Effector memory CD4-positive, alpha-beta T cell (primary cell): Measurements from ENCODE around the gene C11orf86.

Experiments
- DNase-seq, 3 donors: peaks; one replicate each; pipeline ENCODE4 v3.0.0-alpha.2; 2020
- H3K27ac ChIP-seq: 2 replicates; pipeline ENCODE4 v1.7.0; 2013; ENCODE audit warnings: mild to moderate bottlenecking, low read length, moderate library complexity; ENCODE audit not compliant: insufficient read depth, poor library complexity, severe bottlenecking
- H3K27me3 ChIP-seq: replicated peaks from 2 replicates; pipeline ENCODE4 v1.7.0; 2013; ENCODE audit warnings: mild to moderate bottlenecking, low read length; ENCODE audit not compliant: insufficient read depth, control insufficient read depth, poor library complexity, severe bottlenecking
- H3K36me3 ChIP-seq: 2 replicates; pipeline ENCODE4 v1.7.0; 2013; ENCODE audit warnings: mild to moderate bottlenecking, low read length, moderate library complexity; ENCODE audit not compliant: control insufficient read depth, insufficient read depth
- H3K4me1 ChIP-seq: 2 replicates; pipeline ENCODE4 v1.7.0; 2013; ENCODE audit warnings: low read length, mild to moderate bottlenecking; ENCODE audit not compliant: control insufficient read depth, insufficient read depth, poor library complexity, severe bottlenecking
- H3K4me3 ChIP-seq: 2 replicates; pipeline ENCODE4 v1.7.0; 2013; ENCODE audit warnings: low read length, low read depth, mild to moderate bottlenecking; ENCODE audit not compliant: insufficient read depth, poor library complexity, severe bottlenecking
- H3K9me3 ChIP-seq: 2 replicates; pipeline ENCODE4 v1.7.0; 2013; ENCODE audit warnings: mild to moderate bottlenecking, low read length, moderate library complexity; ENCODE audit not compliant: control insufficient read depth

C11orf86 gene

GRCh38 chr11:66964495-66964894, 10.6 kb upstream of the C11orf86 start:
- no peak for DNase-seq
- H3K27ac ChIP-seq, result no peak overlapping the region

GRCh38 chr11:66966351-66966750, 8.8 kb upstream of the C11orf86 start:
- H3K9me3 ChIP-seq, result no peaks in the 10 kb centered on the region
- H3K4me1 ChIP-seq, result no peaks in the 10 kb centered on the region
- no peak overlapping the region for H3K27ac ChIP-seq
- no peaks in the 10 kb centered on the region for H3K27me3 ChIP-seq
- no peak for DNase-seq
- H3K36me3 ChIP-seq, result no peaks in the 10 kb centered on the region
- H3K4me3 ChIP-seq, result no peak overlapping the region

More at GRCh38 chr11:66964495-66964894, 10.6 kb upstream of the C11orf86 start:
- H3K9me3 ChIP-seq, result no peaks in the 10 kb centered on the region
- H3K4me1 ChIP-seq, result no peaks in the 10 kb centered on the region
- no peaks in the 10 kb centered on the region for H3K27me3 ChIP-seq
- no peak overlapping the region for H3K4me3 ChIP-seq
- no peaks in the 10 kb centered on the region for H3K36me3 ChIP-seq

- H3K27ac ChIP-seq, result no peak overlapping the region
- no peak for DNase-seq
- H3K27me3 ChIP-seq, result no peaks in the 10 kb centered on the region
- no peaks in the 10 kb centered on the region for H3K4me1 ChIP-seq
- no peaks in the 10 kb centered on the region for H3K36me3 ChIP-seq
- no peaks in the 10 kb centered on the region for H3K9me3 ChIP-seq
- no peak overlapping the region for H3K4me3 ChIP-seq
These were observed 7.3 kb upstream of the C11orf86 start for GRCh38 chr11:66967670-66968425.

GRCh38 chr11:66969584-66970225, 5.4 kb upstream of the C11orf86 start:
- H3K9me3 ChIP-seq, result no peaks in the 10 kb centered on the region
- H3K4me1 ChIP-seq, result no peaks in the 10 kb centered on the region
- H3K36me3 ChIP-seq, result no peaks in the 10 kb centered on the region
- DNase-seq, result no peak
- H3K27ac ChIP-seq, result no peak overlapping the region
- H3K27me3 ChIP-seq, result no peaks in the 10 kb centered on the region
- no peak overlapping the region for H3K4me3 ChIP-seq

GRCh38 chr11:66970371-66970806, 4.7 kb upstream of the C11orf86 start:
- H3K36me3 ChIP-seq, result no peaks in the 10 kb centered on the region
- no peak for DNase-seq
- H3K9me3 ChIP-seq, result no peaks in the 10 kb centered on the region
- no peak overlapping the region for H3K27ac ChIP-seq
- no peaks in the 10 kb centered on the region for H3K4me1 ChIP-seq
- peaks cover 2% of the 10 kb centered on the region for H3K27me3 ChIP-seq
- H3K4me3 ChIP-seq, result no peak overlapping the region

GRCh38 chr11:66970807-66971442, 4.2 kb upstream of the C11orf86 start:
- no peaks in the 10 kb centered on the region for H3K9me3 ChIP-seq
- H3K4me1 ChIP-seq, result no peaks in the 10 kb centered on the region
- peaks cover 8% of the 10 kb centered on the region for H3K27me3 ChIP-seq
- DNase-seq, result no peak
- no peaks in the 10 kb centered on the region for H3K36me3 ChIP-seq
- no peak overlapping the region for H3K27ac ChIP-seq
- no peak overlapping the region for H3K4me3 ChIP-seq

GRCh38 chr11:66971488-66971887, 3.6 kb upstream of the C11orf86 start:
- Histone ChIP-seq H3K27ac (no peak overlapping the region), H3K36me3 (no peaks in the 10 kb centered on the region), H3K9me3 (no peaks in the 10 kb centered on the region), H3K4me1 (no peaks in the 10 kb centered on the region), H3K4me3 (no peak overlapping the region), H3K27me3 (peaks cover 8% of the 10 kb centered on the region)
- DNase-seq, result no peak

- H3K4me1 ChIP-seq, result no peaks in the 10 kb centered on the region
- no peak for DNase-seq
- H3K9me3 ChIP-seq, result no peaks in the 10 kb centered on the region
- H3K27me3 ChIP-seq, result peaks cover 8% of the 10 kb centered on the region
- no peak overlapping the region for H3K27ac ChIP-seq
- no peak overlapping the region for H3K4me3 ChIP-seq
- no peaks in the 10 kb centered on the region for H3K36me3 ChIP-seq
These were observed 1.0 kb upstream of the C11orf86 start for GRCh38 chr11:66973956-66974580.

- Histone ChIP-seq H3K4me1 (no peaks in the 10 kb centered on the region), H3K9me3 (no peaks in the 10 kb centered on the region), H3K27me3 (peaks cover 8% of the 10 kb centered on the region), H3K36me3 (no peaks in the 10 kb centered on the region), H3K4me3 (no peak overlapping the region), H3K27ac (no peak overlapping the region)
- no peak for DNase-seq
These were observed 412 bp downstream of the C11orf86 start for GRCh38 chr11:66975405-66976027.
